Stimulated activated CD4-positive, alpha-beta T cell treated with anti-CD3 and anti-CD28 coated beads, Interleukin-12 subunit alpha, Interleukin-12 subunit beta, amount 100 ng/mL, for 24 hours (primary cell): ENCODE data around the gene PIGS.
"Not testable (repeated sequence)": the region's sequence is repeated elsewhere in the genome, so short reads cannot be mapped to it uniquely, and the experiment has no call there.

ENCODE experiments used
- DNase-seq, 2 experiments: peaks; one replicate each; pipeline ENCODE4 v3.0.0-alpha.2; 2020; ENCODE audit warnings: low read depth in 2 of 2

PIGS gene

DNA sequence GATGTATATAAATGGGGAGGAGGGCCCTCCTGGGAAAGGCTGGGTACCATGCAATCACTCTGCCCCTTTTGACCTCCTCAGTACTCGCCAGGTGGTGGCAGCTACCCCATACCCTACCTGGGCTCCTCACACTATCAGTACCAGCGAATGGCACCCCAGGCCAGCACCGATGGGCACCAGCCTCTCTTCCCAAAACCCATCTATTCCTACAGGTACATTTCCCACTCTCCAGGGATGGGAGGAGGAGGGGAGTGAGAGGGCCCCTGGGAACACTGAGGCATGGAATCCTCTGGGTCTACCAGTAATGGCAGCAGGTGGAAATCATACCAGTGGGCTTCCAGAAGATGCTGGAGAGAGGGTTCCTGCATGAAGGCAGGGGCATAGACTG, 42.3 kb downstream of the PIGS start:
- no peak for DNase-seq

DNA sequence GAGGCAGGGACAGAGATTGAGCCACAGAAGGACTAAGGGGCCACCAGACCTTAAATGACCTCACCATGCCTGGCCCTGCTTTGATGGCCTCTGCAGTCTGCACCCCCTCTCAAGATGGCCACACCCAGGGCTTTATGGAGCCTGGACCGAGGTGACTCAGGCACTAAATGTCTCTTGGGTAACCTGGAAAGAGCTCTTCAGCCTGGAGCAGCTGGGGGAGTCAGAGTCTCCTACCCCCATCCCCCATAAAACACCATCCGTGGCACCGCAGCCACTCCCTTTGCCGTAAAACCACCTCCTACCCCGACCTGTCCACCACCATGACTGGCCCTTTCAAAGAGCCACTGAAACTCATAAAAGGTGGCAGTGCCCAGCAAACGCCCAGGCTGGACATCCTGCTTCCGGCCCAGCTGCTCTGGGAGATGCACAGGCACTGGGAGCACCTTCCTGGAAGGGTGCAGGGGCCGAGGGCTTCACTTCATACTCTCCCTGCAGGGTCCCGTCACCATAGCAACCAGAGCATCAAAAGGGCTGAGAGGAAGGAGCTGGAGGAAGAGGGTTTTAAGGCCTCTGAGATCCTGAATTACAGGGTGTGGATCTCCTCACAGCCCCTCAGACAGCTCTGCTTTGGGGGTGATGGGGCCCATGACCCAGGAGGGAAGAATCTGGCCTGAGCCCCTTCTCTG, 42.9 kb downstream of the PIGS start:
- DNase-seq, result no peak

GRCh38 chr17:28527859-28528258, 43.5 kb downstream of the PIGS start:
- DNase-seq, result no peak

GRCh38 chr17:28527181-28527681, 44.1 kb downstream of the PIGS start:
- no peak for DNase-seq

DNA sequence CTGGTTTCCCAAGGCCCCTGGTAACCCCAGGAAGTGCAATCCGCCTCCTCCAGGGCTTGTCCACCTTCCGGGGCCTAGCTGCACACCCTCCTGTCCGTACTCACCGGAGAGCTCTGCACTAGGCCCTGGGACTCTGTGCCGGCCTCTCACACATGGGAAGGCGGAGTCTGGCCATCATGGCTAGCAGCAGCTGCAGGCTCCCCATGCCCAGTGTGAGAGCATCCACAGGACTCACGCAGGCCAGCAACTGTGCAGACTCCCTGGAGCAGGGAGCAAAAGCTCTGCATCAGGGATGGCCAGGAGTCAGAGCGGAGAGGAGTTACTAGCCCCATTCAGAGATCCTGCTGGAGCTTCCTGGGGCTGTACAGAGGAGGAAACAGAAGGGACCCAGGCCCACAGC, 44.9 kb downstream of the PIGS start:
- no peak for DNase-seq

- DNase-seq, result no peak
Measured at GRCh38 chr17:28524476-28525424, 46.6 kb downstream of the PIGS start.

GRCh38 chr17:28523876-28524275, 47.4 kb downstream of the PIGS start:
- DNase-seq, result no peak

- no peak for DNase-seq
Measured at GRCh38 chr17:28523186-28523585, 48.1 kb downstream of the PIGS start.

DNA sequence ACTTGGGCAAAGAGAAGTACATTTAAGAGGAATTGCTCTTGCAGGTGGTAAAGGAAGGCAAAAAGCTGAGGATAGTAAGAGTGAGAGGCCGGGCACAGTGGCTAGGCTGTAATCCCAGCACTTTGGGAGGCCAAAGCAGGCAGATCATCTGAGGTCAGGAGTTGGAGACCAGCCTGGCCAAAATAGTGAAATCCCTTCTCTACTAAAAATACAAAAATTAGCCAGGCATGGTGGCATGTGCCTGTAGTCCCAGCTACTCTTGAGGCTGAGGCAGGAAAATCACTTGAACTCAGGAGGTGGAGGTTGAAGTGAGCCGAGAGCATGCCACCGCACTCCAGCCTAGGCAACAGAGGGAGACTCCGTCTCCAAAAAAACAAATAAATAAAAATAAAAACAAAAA, 49.0 kb downstream of the PIGS start:
- not testable (repeated sequence) for DNase-seq

GRCh38 chr17:28521311-28522085, 49.8 kb downstream of the PIGS start:
- DNase-seq, result no peak

- no peak for DNase-seq
Measured at GRCh38 chr17:28520687-28521086, 50.6 kb downstream of the PIGS start.

- DNase-seq, result no peak
Measured at GRCh38 chr17:28519236-28519635, 52.1 kb downstream of the PIGS start.

- no peak for DNase-seq
Measured at GRCh38 chr17:28518578-28518977, 52.7 kb downstream of the PIGS start.

DNA sequence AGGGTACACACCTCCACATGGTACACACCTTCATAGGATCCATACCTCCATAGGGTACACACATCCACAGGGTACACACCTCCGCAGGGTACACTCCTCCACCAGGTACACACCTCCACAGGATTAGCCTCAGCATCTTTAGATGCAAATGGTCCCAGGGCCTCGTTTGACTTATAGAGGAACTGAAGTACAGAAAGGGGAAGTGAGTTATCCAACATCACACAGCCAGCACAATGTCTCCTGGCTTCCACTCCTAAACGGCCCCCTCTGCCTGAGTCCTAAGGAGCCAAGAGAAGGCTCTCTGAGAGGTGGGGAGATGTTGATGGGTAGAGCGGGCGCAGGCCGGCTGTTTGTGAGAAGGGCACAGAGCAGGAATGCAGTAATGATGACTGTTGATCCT, 53.2 kb downstream of the PIGS start:
- no peak for DNase-seq

DNA sequence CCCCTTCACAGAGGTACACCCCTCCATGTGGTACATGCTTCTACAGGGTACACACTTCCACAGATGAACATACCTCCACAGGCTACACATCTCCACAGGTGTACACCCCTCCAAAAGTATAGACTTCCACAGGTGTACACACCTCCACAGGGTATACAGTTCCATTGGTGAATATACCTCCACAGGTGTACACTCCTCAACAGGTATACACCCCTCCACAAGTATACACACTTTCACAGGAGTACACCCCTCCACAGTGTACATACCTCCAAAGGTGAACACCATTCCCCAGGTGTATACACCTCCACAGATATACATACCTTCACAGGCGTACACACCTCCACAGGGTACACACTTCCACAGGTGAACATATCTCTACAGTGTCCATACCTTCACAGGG, 55.8 kb downstream of the PIGS start:
- no peak for DNase-seq

- DNase-seq, result no peak
Measured at GRCh38 chr17:28514561-28515002, 56.7 kb downstream of the PIGS start.

- DNase-seq, result no peak
Measured at GRCh38 chr17:28513476-28513875, 57.8 kb downstream of the PIGS start.

- no peak for DNase-seq
Measured at GRCh38 chr17:28511858-28512461, 59.4 kb downstream of the PIGS start.

DNA sequence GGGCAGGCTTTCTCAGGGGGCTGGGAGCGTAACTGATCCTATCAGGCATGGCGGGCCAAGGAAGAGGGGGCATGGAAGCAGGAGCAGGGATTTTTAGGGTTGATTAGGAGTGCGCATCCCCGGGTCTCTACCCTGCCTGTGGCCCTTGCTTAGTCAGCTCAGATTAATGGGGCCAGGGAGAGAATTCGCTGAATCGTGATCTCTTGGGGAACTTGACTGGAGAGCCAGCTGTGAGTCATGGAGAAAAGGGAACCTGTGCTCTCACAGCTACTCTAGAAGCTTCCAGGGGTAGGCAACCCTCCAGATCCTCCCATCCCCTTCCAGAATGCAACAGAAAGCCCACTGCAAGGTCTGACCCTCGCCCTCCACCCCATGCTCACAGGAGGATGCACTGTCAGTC, 61.5 kb downstream of the PIGS start:
- no peak for DNase-seq

GRCh38 chr17:28508211-28508724, 63.1 kb downstream of the PIGS start:
- no peak for DNase-seq

DNA sequence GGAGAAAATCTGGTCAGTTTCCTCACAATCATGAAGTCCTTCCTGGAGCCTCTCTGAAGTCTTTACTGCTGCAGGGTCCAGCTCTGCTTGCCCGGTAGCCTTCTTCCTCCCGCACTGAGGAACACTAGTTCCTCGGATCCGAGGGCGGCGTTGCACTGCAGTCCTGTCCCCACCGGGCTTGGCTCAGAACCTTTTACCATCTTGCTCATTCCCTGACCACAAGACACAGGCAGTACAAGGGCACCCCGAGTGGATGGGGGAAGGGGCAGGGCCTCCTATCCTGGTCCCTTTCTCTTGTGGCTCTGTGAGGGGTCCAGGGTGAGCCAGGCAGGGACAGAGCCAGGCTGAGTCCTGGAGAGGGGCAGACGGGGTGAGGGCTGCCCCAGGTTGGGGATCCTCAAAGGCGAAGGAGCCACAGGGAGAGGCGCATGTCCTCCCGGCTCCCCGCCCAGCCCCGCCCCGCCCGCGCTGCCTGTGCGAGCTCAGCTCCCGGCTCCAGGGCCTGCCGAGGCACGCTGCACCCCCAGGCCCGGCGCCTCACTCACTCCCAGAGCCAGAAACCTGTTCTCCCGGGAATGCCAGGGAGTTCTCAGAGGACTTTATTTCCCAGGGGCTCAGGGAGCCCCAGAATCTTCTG, 63.6 kb downstream of the PIGS start:
- DNase-seq, result no peak
